Immature natural killer cell (primary cell): ENCODE results near the gene STX1B. TPM values are rescaled to one million over a fixed set of nuclear protein-coding genes. Genes with fewer than 3 reads are reported as not detected.

Experiments
- DNase-seq, 3 donors: peaks; one replicate each; pipeline ENCODE4 v3.0.0; 2022; ENCODE audit warnings: mixed read lengths in 1 of 3
- H3K27ac Mint-ChIP-seq, 6 donors: one replicate each; pipeline ENCODE4 v1.8.0; 2020; ENCODE audit warnings: mixed read lengths in 6 of 6, mild to moderate bottlenecking in 5 of 6, inconsistent platforms in 4 of 6, moderate library complexity in 3 of 6
- H3K27me3 Mint-ChIP-seq, 3 donors: one replicate each; pipeline ENCODE4 v1.8.0; 2020 to 2021; ENCODE audit warnings: low read depth in 3 of 3, mild to moderate bottlenecking in 3 of 3, mixed read lengths in 3 of 3, moderate library complexity in 3 of 3, inconsistent platforms in 1 of 3
- H3K36me3 Mint-ChIP-seq, 3 donors: one replicate each; pipeline ENCODE4 v1.8.0; 2020; ENCODE audit warnings: mixed read lengths in 3 of 3, inconsistent platforms in 2 of 3, mild to moderate bottlenecking in 2 of 3
- H3K4me1 Mint-ChIP-seq, 2 donors: one replicate each; pipeline ENCODE4 v1.8.0; 2020; ENCODE audit warnings: inconsistent platforms in 2 of 2, mild to moderate bottlenecking in 2 of 2, mixed read lengths in 2 of 2, moderate library complexity in 1 of 2
- H3K4me3 Mint-ChIP-seq, 5 donors: one replicate each; pipeline ENCODE4 v1.8.0; 2020; ENCODE audit warnings: mild to moderate bottlenecking in 5 of 5, mixed read lengths in 5 of 5, inconsistent platforms in 3 of 5, moderate library complexity in 3 of 5
- H3K9me3 Mint-ChIP-seq, 6 donors: one replicate each; pipeline ENCODE4 v1.8.0; 2020; ENCODE audit warnings: mild to moderate bottlenecking in 6 of 6, mixed read lengths in 6 of 6, inconsistent platforms in 4 of 6, moderate library complexity in 3 of 6
- polyA plus RNA-seq, 3 donors: library from polyadenylated mRNA; unstranded; fragments of 300-500 nt; fragmentation: Illumina TruSeq; gene quantifications; one replicate each; pipeline ENCODE4 v1.2.3, GENCODE V29; 2021

Gene STX1B
- polyA plus RNA-seq, 3 donors from 2014 or later: not detected

GRCh38 chr16:30984669-30985400, 25.6 kb downstream of the STX1B start, which contains the start of gene HSD3B7:
TSS of gene HSD3B7 (plus strand) at chr16:30985207. CDS start at chr16:30985659, 452 bp downstream.
- peak; percentile 70 to 74 (median 70) for DNase-seq
- no peak within 1 kb of the TSS for H3K27ac Mint-ChIP-seq
- H3K36me3 Mint-ChIP-seq: no peaks in the 10 kb centered on the region
- peaks cover 0 to 4% (median 3%) of the 10 kb centered on the region in 3 donors for H3K27me3 Mint-ChIP-seq
- no peaks in the 10 kb centered on the region for H3K9me3 Mint-ChIP-seq
- H3K4me3 Mint-ChIP-seq: no peak within 1 kb of the TSS
- H3K4me1 Mint-ChIP-seq: no peaks in the 10 kb centered on the region

GRCh38 chr16:30983898-30984610, 26.4 kb downstream of the STX1B start:
- Mint-ChIP-seq H3K27me3 (peaks cover 0 to 4% (median 3%) of the 10 kb centered on the region in 3 donors), H3K36me3 (no peaks in the 10 kb centered on the region), H3K4me3 (no peak overlapping the region), H3K4me1 (no peaks in the 10 kb centered on the region), H3K27ac (no peak overlapping the region), H3K9me3 (no peaks in the 10 kb centered on the region)
- DNase-seq: no peak

- Mint-ChIP-seq H3K27me3 (peaks cover 0 to 4% (median 3%) of the 10 kb centered on the region in 3 donors), H3K4me3 (no peak overlapping the region), H3K9me3 (no peaks in the 10 kb centered on the region), H3K27ac (no peak overlapping the region), H3K4me1 (peaks cover 0 to 3% of the 10 kb centered on the region in 2 donors), H3K36me3 (peaks cover 0 to 3% (median 0%) of the 10 kb centered on the region in 3 donors)
- DNase-seq: no peak
Measured at GRCh38 chr16:30983289-30983889, 27.0 kb downstream of the STX1B start.

- H3K36me3 Mint-ChIP-seq: peaks cover 0 to 3% (median 0%) of the 10 kb centered on the region in 3 donors
- H3K9me3 Mint-ChIP-seq: no peaks in the 10 kb centered on the region
- no peak for DNase-seq
- H3K4me1 Mint-ChIP-seq: peaks cover 0 to 3% of the 10 kb centered on the region in 2 donors
- peak overlapping the region in 1 of 6 donors; percentile 65 for H3K27ac Mint-ChIP-seq
- peaks cover 0 to 4% (median 3%) of the 10 kb centered on the region in 3 donors for H3K27me3 Mint-ChIP-seq
- no peak overlapping the region for H3K4me3 Mint-ChIP-seq
Measured at GRCh38 chr16:30982548-30983288, 27.7 kb downstream of the STX1B start.

GRCh38 chr16:30980959-30981358, 29.5 kb downstream of the STX1B start:
- Mint-ChIP-seq H3K9me3 (no peaks in the 10 kb centered on the region), H3K27me3 (peaks cover 0 to 4% (median 3%) of the 10 kb centered on the region in 3 donors), H3K4me1 (peaks cover 0 to 3% of the 10 kb centered on the region in 2 donors), H3K36me3 (peaks cover 3 to 12% (median 4%) of the 10 kb centered on the region in 3 donors), H3K4me3 (no peak overlapping the region), H3K27ac (no peak overlapping the region)
- DNase-seq: no peak

- no peak overlapping the region for H3K4me3 Mint-ChIP-seq
- H3K27ac Mint-ChIP-seq: peak overlapping the region in 1 of 6 donors; percentile 42
- peaks cover 0 to 4% (median 3%) of the 10 kb centered on the region in 3 donors for H3K27me3 Mint-ChIP-seq
- peaks cover 0 to 3% of the 10 kb centered on the region in 2 donors for H3K4me1 Mint-ChIP-seq
- no peak for DNase-seq
- H3K9me3 Mint-ChIP-seq: no peaks in the 10 kb centered on the region
- peaks cover 3 to 16% (median 4%) of the 10 kb centered on the region in 3 donors for H3K36me3 Mint-ChIP-seq
Measured at GRCh38 chr16:30980434-30980833, 30.0 kb downstream of the STX1B start.

- Mint-ChIP-seq H3K9me3 (no peaks in the 10 kb centered on the region), H3K36me3 (peaks cover 3 to 16% (median 4%) of the 10 kb centered on the region in 3 donors), H3K4me3 (no peak overlapping the region), H3K4me1 (peaks cover 0 to 3% of the 10 kb centered on the region in 2 donors), H3K27ac (no peak overlapping the region), H3K27me3 (peaks cover 0 to 4% (median 3%) of the 10 kb centered on the region in 3 donors)
- no peak for DNase-seq
Measured at GRCh38 chr16:30980023-30980371, 30.4 kb downstream of the STX1B start.

- Mint-ChIP-seq H3K4me3 (no peak overlapping the region), H3K36me3 (peaks cover 5 to 18% (median 5%) of the 10 kb centered on the region in 3 donors), H3K9me3 (no peaks in the 10 kb centered on the region), H3K27me3 (peaks cover 0 to 4% (median 3%) of the 10 kb centered on the region in 3 donors), H3K27ac (no peak overlapping the region), H3K4me1 (peaks cover 0 to 3% of the 10 kb centered on the region in 2 donors)
- no peak for DNase-seq
Measured at GRCh38 chr16:30979170-30980022, 31.0 kb downstream of the STX1B start.

- H3K27me3 Mint-ChIP-seq: peaks cover 0 to 9% (median 2%) of the 10 kb centered on the region in 3 donors
- H3K4me1 Mint-ChIP-seq: peaks cover 3 to 6% of the 10 kb centered on the region in 2 donors
- H3K27ac Mint-ChIP-seq: peak overlapping the region in 3 of 6 donors; percentile 41 to 49 (median 49)
- peaks cover 16 to 33% (median 19%) of the 10 kb centered on the region in 3 donors for H3K36me3 Mint-ChIP-seq
- no peak for DNase-seq
- H3K4me3 Mint-ChIP-seq: no peak overlapping the region
- no peaks in the 10 kb centered on the region for H3K9me3 Mint-ChIP-seq
Measured at GRCh38 chr16:30977502-30977901, 32.9 kb downstream of the STX1B start.

GRCh38 chr16:30976486-30976885, 34.0 kb downstream of the STX1B start:
- Mint-ChIP-seq H3K36me3 (peaks cover 16 to 38% (median 23%) of the 10 kb centered on the region in 3 donors), H3K27me3 (peaks cover 0 to 8% (median 1%) of the 10 kb centered on the region in 3 donors), H3K27ac (peak overlapping the region in 1 of 6 donors; percentile 23), H3K9me3 (no peaks in the 10 kb centered on the region), H3K4me1 (peaks cover 3 to 6% of the 10 kb centered on the region in 2 donors), H3K4me3 (no peak overlapping the region)
- DNase-seq: no peak

- peaks cover 22 to 50% (median 32%) of the 10 kb centered on the region in 3 donors for H3K36me3 Mint-ChIP-seq
- peaks cover 3 to 6% of the 10 kb centered on the region in 2 donors for H3K4me1 Mint-ChIP-seq
- no peak overlapping the region for H3K4me3 Mint-ChIP-seq
- no peak for DNase-seq
- H3K27me3 Mint-ChIP-seq: peaks cover 0 to 8% (median 0%) of the 10 kb centered on the region in 3 donors
- no peaks in the 10 kb centered on the region for H3K9me3 Mint-ChIP-seq
- H3K27ac Mint-ChIP-seq: peak overlapping the region in 1 of 6 donors; percentile 74
Measured at GRCh38 chr16:30974348-30974747, 36.1 kb downstream of the STX1B start.

- Mint-ChIP-seq H3K4me3 (no peak overlapping the region), H3K4me1 (peaks cover 0 to 6% of the 10 kb centered on the region in 2 donors), H3K9me3 (no peaks in the 10 kb centered on the region), H3K27me3 (peaks cover 0 to 8% (median 0%) of the 10 kb centered on the region in 3 donors), H3K36me3 (peaks cover 28 to 52% (median 37%) of the 10 kb centered on the region in 3 donors), H3K27ac (no peak overlapping the region)
- no peak for DNase-seq
Measured at GRCh38 chr16:30972872-30973271, 37.6 kb downstream of the STX1B start.
